ENCODE data around the gene RHBDD1. TPM values are rescaled to one million over a fixed set of nuclear protein-coding genes. Genes with fewer than 3 reads are reported as not detected.
A peak's percentile ranks its signal among the peaks of the same experiment; 100 is the strongest.

RHBDD1 gene, protein sequence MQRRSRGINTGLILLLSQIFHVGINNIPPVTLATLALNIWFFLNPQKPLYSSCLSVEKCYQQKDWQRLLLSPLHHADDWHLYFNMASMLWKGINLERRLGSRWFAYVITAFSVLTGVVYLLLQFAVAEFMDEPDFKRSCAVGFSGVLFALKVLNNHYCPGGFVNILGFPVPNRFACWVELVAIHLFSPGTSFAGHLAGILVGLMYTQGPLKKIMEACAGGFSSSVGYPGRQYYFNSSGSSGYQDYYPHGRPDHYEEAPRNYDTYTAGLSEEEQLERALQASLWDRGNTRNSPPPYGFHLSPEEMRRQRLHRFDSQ
- 4.6 and 7.3 TPM in 2 replicates for total RNA-seq

DNA sequence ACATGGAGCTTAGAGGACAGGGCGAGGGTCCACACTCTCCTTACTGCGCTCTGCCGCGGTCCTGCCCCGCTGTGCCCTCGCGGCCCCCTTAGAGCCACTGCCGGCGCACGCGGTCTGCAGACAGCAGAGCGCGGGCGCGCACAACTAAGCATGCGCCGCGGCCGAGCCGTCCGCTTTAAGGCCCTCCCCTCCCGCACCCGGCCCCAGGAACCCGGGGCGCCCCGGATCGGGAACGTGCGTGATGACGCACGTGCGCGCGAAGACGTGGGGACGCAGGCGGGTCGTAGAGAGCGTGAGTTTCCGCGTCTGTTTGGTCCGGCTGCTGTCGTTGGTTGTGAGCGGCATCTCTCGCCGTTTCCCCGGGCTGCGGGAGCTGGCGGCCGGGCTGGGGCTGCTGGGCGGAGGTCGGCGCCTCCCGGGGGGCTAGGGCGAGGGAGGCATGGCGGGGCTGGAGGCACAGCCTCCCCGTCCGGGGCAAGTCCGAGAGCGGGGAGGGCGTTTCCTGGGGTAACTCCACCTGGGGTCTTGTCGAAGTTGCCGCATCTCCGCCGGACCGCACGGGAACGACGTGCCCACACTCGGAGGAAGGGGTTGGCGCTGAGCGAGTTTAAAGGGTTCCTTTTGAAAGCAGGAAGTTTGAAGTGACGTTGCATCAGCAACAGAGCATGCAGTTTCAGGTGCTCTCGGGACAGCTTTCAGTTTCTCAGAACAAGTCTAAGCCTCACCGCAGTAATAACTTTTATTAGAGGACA is at the start of gene RHBDD1:
TSS of gene RHBDD1 (plus strand) at position 259 of the 752 bp plus-strand sequence. CDS start 28,640 bp downstream, outside the sequence.
- peak; percentile 76 to 95 for DNase-seq (ENCODE audit: low read depth in 2 of 2)

DNA sequence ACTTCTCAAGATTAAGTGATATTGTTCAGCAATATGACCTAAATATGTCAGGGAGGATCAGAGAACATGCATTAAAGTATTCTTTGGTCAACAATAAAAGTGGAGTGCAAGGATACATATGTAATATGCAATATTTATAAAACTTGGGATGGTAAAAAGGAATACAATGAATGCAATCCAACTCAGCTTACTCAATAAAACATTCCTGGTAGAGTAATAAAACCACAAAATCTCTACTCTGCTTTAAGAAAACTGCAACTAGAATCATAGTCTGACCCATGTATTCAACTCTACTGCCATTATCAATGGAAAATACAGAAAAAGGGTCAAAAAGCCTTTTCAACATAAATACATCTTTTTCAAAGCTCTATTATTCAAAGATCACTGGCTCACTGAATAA is 47.8 kb upstream of the RHBDD1 start:
- no peak for DNase-seq (ENCODE audit: low read depth in 2 of 2)

DNA sequence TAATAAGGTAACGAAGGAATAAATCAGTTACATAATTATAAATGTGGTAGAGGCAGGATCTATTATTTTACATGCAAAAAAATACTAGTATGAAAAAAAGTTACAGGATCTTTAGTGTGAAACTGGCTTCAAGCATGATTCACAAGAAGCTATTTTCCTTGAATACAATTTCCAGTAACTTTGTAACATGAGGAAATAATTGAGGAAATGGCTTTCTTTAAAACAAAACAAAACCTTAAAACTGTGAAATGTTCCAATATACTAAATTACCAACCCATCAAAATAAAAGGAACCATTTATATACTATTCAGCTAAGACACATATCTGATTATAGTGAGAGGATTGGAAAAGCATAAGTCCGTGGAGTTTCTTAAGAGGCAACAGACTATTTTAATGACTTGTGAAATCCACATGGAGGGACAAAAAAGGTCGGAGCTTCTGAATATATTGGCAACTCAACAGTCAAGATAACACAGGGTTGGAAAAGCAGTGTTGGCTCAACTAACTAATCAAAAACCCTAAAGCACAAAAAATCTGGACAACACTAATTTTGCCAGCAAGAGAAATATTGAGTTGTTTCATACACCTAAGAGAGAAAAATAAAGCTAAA is 46.9 kb upstream of the RHBDD1 start:
- no peak for DNase-seq (ENCODE audit: low read depth in 2 of 2)

DNA sequence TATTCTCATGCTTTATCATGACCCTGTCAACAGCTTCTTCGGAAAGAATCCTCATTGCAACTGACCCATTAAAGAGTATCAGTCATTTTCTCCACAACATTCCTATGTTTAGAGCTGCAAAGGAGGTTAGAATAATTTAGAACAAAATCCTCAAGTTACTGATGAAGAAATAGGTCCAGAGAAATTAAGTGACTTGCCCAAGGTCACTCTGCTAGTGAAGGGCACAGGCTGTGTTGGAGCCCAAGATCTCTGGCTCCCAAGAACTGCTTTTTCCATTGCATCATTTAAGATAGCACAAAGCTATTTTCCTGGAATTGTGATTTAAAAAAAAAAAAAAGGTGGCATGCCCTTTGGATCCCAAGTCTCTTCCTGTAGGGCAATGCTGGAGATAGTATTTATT is 45.8 kb upstream of the RHBDD1 start:
- no peak for DNase-seq (ENCODE audit: low read depth in 2 of 2)

DNA sequence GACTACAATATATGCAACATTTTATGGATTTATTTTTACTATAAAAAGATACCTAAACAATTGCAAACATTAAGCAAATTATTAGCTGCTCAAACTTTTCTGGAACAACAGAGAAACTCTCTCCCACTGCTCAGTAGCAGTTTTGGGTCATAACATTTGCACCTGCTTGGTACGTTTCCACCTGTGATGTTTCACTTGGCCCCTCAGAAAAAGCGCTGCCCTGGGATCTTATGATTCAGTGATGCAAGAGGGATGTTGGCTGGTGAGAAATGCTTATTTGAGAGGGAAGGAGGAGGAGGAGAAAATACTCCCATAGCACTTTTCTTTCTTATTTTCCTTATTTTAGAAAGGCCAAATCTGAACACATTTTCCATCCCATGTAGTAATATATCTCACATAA is 45.4 kb upstream of the RHBDD1 start:
- DNase-seq (ENCODE audit: low read depth in 2 of 2), result no peak

DNA sequence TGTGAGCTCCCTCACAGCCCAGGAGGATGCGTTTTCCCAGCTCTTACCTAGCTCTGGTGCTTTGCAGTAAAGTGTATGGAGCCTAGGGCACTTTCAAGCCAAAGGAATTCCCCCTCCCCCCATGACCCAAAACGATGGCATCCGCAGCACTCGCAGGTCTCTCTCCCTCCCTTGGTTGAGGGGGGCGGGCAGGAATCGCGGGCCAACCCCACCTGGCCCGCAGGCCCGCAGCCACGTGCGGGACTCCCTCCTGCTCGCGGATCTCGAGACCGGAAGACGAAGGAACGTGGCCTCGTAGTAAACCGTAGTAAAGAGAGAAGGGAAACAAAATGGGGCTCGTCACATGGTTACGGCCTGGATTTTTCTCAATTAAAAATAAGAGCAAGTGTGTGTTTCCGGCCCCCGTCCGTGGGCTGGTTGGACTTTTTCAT is 44.8 kb upstream of the RHBDD1 start:
- peak; percentile 34 to 37 for DNase-seq (ENCODE audit: low read depth in 2 of 2)

DNA sequence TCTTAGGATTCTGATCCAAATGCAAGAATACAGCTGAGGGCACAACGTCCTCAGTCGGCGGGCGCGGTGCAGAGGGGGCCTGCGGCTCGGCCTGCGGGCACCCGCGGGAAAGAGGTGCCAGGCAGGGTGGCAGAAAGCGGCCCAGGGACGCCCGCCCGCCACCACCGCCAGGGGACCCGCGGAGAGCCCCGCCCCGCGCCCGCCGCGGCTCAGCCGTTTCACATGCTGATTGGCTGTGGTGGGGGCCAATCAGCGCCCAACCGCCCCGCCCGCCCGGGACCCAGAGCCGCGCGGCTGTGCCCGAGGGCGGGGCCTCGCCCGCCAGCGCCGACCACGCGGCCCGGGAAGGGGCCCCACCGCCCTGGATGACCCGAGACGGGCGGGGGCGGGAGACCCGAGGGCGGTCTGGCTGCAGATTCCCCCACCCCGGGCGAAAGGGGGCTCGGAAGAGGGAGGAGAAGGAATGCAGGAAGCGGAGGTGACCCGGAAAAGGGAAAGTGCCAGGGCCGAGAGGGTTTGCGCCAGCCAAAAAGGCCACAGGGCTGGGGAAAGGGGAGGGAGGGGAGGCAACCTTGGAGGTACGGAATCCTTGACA is 44.3 kb upstream of the RHBDD1 start:
- DNase-seq (ENCODE audit: low read depth in 2 of 2), result peak; percentile 36 to 77

DNA sequence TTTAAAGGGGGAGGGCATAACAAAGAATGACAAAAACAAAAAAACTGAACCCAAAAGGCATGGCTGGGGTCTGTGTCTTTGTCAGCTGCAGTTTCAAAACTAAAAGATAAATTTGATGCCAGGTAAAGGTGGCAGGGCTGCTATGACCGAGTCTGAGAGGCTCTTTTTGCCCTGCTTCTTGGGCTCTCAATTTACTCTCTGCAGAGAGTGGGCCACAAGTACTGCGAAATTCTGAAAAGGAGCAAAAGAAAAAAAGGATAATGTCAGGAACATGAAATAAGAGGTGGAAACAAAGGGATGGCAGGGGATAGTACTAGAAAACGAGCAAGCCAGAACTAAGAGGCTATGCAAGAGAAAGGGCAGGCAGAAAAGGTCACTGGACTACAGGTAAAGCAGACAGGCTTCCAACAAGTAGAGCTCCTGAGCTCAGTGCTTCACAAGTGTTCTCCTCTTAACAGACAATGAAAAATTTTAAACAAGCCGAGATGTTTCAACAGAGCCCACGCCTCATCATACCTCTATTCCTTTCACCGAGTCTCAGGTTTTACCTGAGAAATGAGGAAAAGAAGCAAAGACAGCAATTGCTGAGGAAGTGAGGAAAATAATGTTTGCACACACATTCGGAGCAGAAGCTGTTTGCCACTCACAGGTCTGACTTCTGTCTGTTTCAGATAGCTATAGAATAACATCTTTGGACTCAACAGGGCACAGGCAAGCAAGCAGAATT is 43.5 kb upstream of the RHBDD1 start:
- DNase-seq (ENCODE audit: low read depth in 2 of 2), result no peak

DNA sequence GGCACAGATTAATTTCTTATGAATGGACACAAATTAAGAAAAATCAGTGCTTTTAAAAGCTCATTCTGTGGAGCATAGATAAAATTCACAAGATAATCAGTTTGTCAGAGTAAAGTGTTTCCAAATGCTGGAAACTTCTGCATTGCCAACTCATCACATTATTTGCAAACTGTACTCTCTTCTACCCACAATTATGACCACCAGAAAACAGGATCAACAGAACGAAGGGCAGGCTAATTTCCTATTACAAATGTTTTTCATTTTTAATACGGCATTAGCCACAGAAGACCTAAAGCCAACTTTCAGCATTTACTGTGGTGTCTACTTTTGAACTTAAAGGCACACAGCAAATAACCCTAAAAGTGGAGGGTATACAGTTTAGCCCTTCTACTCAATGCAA is 42.2 kb upstream of the RHBDD1 start:
- DNase-seq (ENCODE audit: low read depth in 2 of 2), result no peak

DNA sequence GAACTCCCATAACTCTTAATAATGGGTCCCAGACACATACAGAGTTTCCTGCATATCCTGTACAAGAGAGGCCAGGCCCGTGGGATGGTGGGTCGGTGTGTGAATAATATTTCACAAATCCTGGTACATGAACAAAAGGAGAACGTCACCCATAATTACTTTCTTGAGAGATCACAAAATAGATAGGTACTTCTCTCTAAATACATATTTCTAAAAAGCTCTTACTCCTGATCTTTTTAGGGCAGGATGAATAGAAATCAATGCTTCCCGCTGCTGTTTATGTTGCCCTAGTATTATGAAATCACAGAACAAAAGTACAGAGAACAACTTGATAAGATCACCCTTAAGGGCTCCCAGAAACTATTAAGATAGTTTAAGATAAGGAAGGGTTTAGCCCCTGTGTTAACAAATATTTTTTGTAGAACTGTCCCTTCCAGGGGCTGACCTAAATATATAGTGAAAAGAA is 41.6 kb upstream of the RHBDD1 start:
- DNase-seq (ENCODE audit: low read depth in 2 of 2), result no peak

DNA sequence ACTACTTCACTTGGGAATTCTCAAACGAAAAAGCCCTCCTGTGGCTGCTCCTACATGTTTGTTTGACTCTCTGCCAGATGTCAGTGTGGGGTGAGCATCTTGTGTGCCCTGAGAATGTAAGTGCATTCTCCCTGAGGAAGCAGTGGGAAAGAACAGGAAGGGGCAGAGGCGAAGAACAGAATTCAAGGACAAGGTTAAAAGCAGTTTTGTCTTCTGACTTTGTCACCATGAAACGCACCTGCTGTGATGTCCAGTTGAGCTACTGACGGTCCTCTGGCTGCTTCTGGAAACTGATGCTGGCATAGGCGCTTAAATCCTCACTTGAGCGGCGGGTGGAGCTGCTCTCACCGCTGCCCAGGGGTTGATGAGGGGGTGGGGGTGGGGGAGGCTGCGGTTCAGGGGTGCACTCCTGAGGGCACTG is 41.1 kb upstream of the RHBDD1 start:
- DNase-seq (ENCODE audit: low read depth in 2 of 2), result no peak

DNA sequence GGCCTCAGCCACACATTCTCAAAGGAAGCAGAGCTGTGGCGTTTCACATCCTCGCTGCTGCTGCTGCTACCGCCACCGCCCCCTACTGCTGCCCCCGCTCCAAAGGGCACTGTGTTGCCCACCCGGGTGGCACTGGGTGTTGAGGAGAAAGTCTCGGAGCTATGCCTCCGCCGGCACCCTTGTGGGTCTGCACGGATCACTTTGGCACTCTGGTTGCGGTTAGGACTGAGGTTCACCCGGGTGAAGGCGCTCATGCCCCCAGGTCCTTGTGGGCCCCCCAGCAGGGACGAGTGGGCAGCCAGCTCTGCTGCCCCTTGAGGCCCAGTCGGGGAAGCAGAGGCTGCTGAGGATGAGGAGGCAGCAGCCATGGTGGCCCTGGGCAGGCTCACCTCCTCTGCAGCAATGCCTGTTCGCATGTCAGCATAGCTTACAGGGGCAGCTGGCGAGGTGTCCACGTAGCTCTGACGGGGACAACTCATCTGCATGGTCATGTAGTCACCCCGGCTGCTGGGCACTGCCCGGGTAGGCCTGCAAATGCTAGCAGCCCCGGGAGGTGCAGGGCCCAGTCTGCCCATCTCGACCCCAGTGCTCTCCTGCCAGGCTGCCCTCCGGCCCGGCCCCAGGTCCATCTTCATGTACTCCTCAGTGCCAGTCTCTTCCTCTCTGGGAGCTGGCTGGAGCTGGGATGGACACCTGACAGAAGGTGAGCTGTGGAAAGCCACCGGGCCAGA is 40.4 kb upstream of the RHBDD1 start:
- no peak for DNase-seq (ENCODE audit: low read depth in 2 of 2)

DNA sequence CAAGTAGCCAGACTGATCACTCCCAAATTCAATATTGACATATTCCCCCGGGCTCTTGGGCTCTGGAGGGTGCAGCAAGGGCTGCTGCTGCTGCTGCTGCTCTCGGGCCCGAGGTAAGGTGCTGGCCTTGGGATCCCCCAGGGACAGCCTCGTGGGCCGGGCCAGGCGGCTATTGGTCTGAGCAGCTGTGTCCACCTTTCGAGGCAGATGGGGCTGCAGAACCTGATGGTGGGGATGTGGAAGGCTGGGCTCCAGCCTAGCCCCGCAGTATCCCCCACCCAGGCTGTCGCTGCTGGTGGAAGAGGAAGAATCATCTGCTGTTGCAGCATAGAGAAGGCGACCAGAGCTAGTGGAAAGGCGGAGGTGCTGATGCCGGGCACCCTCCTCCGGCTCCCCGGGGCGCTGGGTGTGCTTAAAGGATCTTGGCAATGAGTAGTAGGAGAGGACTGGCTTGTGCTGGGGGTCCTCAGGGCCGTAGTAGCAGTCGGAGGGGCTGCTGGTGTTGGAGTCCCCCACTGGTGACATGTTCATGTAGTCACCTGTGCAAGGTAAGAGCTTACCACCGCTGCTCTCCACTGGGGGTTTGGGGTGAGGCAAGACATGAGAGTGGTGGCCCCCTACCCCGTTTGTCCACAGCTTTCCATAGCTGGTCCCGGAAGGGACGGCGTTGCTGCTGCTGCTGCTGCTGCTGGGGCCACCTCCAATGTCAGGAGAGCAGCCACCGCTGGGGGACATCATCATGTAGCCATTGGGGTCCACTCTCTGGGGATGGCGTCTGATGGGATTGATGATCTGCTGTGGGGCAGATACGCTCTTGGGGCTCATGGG is 39.6 kb upstream of the RHBDD1 start:
- DNase-seq (ENCODE audit: low read depth in 2 of 2), result no peak

DNA sequence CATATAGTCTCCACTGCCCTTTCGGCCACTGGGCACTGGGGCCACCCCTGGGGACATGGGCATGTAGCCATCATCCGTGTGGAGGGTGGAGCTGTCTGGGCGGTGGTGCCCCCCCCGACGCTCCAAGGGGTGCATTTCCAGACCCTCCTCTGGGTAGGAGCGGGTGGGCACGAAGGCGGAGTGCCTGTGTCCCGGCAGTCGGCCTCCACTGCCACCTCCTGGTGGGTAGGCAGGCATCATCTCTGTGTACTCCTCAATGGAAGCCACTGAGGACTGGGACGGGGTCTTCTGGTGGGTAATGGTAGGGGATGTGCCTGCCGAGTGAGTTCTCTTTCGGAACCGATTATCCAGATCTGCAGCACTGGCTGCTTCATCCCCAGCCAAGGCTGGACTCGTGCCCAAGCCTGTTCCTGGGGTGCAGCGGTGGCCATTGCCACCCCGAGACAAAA is 39.0 kb upstream of the RHBDD1 start:
- DNase-seq (ENCODE audit: low read depth in 2 of 2), result no peak

DNA sequence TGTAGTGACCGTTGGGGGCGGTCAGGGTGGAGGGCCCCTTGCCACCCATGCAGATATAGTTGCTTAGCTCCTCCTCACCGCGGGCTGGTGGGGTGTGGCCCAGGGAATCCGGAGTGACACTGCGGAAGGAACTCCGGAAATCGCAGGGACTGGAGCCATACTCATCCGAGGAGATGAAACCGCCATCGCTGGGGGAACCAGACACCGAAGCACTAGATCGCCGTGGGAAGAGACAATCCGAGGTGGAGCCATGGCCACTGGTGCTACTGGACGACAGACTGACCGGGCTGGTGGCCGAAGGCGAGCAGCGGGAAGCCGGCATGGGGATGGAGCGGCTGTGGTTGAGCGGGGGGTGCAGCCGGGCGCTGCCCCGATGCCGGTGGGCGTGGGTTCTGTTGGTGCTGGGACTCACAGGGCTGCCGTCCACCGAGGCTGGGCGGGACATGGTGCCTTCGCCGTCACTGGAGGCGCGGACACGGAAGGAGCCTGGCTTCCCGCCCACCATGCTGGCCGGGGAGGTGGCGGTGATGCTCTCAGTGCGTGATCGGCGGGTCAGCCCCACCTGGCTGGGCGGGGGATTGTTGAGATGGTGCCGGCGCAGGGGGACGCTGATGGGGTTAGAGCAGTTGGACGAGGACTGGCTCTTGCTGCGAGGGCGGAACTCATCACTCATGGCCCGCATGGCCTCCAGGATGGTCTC is 38.4 kb upstream of the RHBDD1 start:
- no peak for DNase-seq (ENCODE audit: low read depth in 2 of 2)

DNA sequence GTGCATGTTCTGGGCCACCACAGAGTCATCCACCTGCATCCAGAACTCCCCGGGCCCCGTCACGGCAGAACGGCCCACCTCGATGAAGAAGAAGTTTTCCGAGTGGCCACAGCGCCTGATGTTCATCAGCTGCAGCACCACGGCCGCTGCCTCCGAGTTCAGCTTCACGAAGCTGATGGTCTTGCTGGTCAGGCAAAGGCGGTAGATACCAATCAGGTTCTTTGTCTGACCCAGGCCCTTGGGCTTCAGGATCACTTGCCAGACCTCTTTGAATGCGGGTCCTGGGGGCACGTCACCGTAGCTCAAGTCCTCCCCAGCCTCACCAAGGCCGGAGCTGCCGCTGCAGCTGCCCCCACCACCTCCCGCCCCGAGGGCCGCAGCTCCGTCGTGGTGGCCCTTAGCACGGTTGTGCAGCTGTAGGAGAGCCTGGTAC is 37.8 kb upstream of the RHBDD1 start:
- DNase-seq (ENCODE audit: low read depth in 2 of 2), result no peak

DNA sequence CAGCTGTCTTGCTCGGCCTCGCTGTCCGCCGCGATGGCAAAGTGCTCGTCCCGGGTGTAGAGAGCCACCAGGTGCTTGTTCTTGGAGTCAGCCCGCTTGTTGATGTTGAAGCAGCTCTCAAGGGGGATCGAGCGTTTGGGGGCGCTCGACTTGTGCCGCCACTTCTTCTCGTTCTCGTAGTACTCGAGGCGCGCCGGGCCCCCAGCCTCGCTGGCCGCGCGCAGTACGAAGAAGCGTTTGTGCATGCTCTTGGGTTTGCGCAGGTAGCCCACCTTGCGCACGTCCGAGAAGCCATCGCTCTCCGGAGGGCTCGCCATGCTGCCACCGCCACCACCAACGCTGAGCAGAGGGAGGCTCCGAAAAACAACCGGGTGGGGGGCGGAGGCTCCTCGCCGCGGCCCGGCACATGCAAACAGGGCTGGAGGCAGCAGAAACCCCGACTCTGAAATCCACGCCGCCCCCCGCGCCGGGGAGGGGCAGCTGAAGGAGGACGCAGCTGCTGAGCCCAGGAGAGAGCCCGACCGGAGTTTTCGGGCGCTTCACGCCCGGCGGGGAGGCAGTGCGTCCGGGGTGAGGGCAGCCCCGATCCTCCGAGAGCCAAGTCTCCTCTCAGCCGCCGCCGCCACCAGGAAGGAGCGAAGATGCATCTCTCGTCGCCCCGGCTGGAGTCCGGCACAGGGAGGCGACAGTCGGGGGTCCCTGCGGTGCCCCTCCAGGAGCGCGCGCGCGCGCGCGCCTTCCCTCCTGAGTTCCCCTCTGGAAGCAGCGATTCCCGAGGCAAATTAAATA is 37.2 kb upstream of the RHBDD1 start:
- DNase-seq (ENCODE audit: low read depth in 2 of 2), result no peak

All from dermis microvascular lymphatic vessel endothelial cell (primary cell).